Nephron progenitor cell (in vitro differentiated cells): ENCODE results near the gene NUP133.
A peak's percentile ranks its signal among the peaks of the same experiment; 100 is the strongest.

Source experiments
- DNase-seq: peaks from one replicate; pipeline ENCODE4 v3.0.0; 2021
- H3K27ac Mint-ChIP-seq: 2 replicates; pipeline ENCODE4 v1.8.0; 2021; ENCODE audit warnings: mild to moderate bottlenecking, moderate library complexity, mixed read lengths
- H3K27me3 Mint-ChIP-seq: 2 replicates; pipeline ENCODE4 v1.8.0; 2021; ENCODE audit warnings: mild to moderate bottlenecking, low read depth, mixed read lengths; ENCODE audit not compliant: poor library complexity
- H3K36me3 Mint-ChIP-seq: 2 replicates; pipeline ENCODE4 v1.8.0; 2021; ENCODE audit warnings: low read depth, mixed read lengths
- H3K4me1 Mint-ChIP-seq: 2 replicates; pipeline ENCODE4 v1.8.0; 2021; ENCODE audit warnings: mixed read lengths
- H3K4me3 Mint-ChIP-seq: 2 replicates; pipeline ENCODE4 v1.8.0; 2021; ENCODE audit warnings: mild to moderate bottlenecking, moderate library complexity, mixed read lengths
- H3K9me3 Mint-ChIP-seq: 2 replicates; pipeline ENCODE4 v1.8.0; 2021; ENCODE audit warnings: mild to moderate bottlenecking, moderate library complexity, mixed read lengths
- TF ChIP-seq, protein P1 (sequence below): fragments of 200-600 bp; sonication (generic); IDR thresholded peaks from 2 replicates; pipeline ENCODE4 v1.5.0; 2021; ENCODE audit warnings: antibody characterized with exemption

The NUP133 gene

DNA sequence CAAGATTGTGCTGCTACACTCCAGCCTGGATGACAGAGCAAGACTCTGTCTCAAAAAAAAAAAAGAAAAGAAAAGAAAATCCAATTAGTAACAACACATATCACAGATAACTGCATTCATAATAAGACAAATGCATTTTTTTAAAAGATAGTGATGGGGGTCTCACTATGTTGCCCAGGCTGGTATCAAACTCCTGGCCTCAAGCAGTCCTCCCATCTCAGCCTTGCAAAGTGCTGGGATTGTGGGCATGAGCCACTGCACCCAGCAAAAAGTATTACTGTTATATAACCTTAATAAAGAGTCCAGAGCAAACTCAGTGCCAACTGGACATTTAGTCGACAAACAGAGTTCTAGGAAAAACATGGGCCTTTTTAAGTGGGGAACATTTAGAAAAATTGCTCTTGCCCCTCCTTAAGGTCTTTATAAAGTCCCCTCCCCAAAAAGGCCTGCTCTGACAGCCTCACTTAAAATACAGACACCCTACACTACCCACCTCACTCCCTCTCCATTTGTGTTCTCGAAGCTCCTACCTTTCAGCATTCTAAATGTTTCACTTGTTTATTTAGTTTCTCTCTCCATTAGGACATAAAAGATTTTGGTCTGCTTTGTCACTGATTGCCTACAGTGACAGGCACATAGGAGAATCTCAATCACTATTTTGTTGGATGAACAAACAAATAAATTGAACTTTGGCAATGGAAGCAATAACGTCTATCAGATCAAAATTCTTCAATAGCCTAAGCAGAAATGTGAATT is 42.8 kb upstream of the NUP133 start:
- Mint-ChIP-seq H3K27ac (peak overlapping the region; percentile 9), H3K4me1 (peaks cover 45% of the 10 kb centered on the region)

GRCh38 chr1:229547542-229547941 is 39.4 kb upstream of the NUP133 start:
- TF ChIP-seq, protein P1, sequence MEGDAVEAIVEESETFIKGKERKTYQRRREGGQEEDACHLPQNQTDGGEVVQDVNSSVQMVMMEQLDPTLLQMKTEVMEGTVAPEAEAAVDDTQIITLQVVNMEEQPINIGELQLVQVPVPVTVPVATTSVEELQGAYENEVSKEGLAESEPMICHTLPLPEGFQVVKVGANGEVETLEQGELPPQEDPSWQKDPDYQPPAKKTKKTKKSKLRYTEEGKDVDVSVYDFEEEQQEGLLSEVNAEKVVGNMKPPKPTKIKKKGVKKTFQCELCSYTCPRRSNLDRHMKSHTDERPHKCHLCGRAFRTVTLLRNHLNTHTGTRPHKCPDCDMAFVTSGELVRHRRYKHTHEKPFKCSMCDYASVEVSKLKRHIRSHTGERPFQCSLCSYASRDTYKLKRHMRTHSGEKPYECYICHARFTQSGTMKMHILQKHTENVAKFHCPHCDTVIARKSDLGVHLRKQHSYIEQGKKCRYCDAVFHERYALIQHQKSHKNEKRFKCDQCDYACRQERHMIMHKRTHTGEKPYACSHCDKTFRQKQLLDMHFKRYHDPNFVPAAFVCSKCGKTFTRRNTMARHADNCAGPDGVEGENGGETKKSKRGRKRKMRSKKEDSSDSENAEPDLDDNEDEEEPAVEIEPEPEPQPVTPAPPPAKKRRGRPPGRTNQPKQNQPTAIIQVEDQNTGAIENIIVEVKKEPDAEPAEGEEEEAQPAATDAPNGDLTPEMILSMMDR, result no peak
- Mint-ChIP-seq H3K27ac (no peak overlapping the region), H3K36me3 (peaks cover 49% of the 10 kb centered on the region), H3K27me3 (no peaks in the 10 kb centered on the region), H3K4me1 (peaks cover 21% of the 10 kb centered on the region), H3K9me3 (no peaks in the 10 kb centered on the region), H3K4me3 (no peak overlapping the region)
- no peak for DNase-seq

More for the DNA sequence above, 42.8 kb upstream of the NUP133 start:
- Mint-ChIP-seq H3K9me3 (no peaks in the 10 kb centered on the region), H3K27me3 (peaks cover 4% of the 10 kb centered on the region), H3K36me3 (peaks cover 19% of the 10 kb centered on the region), H3K4me3 (no peak overlapping the region)
- TF ChIP-seq, protein P1, result no peak
- DNase-seq, result no peak

GRCh38 chr1:229544587-229544986 is 36.4 kb upstream of the NUP133 start:
- TF ChIP-seq, protein P1, result no peak
- Mint-ChIP-seq H3K4me1 (peaks cover 2% of the 10 kb centered on the region), H3K9me3 (no peaks in the 10 kb centered on the region), H3K4me3 (no peak overlapping the region), H3K27ac (no peak overlapping the region), H3K36me3 (peaks cover 66% of the 10 kb centered on the region), H3K27me3 (no peaks in the 10 kb centered on the region)
- DNase-seq, result no peak

DNA sequence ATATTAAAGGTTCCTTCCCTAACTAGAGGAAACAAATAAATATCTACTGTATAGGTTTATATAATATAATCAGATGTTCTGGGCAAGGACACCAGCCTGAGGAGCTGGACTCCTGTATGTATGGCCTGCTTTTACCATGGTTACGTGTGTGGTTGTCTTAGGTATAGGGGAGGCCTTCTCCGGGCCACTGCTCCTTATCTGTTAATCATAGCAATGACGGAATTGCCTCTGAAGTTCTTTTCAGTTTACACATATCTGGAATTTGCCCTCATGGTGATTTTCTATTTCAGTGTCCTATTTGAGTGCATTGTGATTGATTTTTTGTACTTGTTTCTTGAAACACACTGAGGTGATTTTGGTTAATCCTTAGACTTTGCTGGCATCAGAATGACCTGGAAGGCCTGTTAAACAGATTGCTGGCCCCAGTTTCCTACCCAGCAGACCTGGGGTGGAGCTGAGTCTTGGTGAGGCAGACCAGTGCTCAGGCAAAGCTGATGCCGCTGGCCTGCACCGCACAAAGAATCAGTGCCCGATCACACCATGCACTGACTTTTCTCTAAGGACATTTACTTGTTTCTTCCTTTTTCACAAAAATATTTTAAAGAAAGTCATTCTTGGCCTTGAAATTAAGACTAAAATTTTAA is 31.8 kb upstream of the NUP133 start:
- H3K27me3 Mint-ChIP-seq, result no peaks in the 10 kb centered on the region
- H3K4me3 Mint-ChIP-seq, result no peak overlapping the region
- H3K27ac Mint-ChIP-seq, result no peak overlapping the region
- no peaks in the 10 kb centered on the region for H3K4me1 Mint-ChIP-seq
- H3K9me3 Mint-ChIP-seq, result no peaks in the 10 kb centered on the region
- TF ChIP-seq, protein P1, result no peak
- DNase-seq, result no peak
- peaks cover 78% of the 10 kb centered on the region for H3K36me3 Mint-ChIP-seq

GRCh38 chr1:229538945-229539344 is 30.8 kb upstream of the NUP133 start:
- peaks cover 71% of the 10 kb centered on the region for H3K36me3 Mint-ChIP-seq
- no peak for DNase-seq
- peak overlapping the region; percentile 27 for H3K27ac Mint-ChIP-seq
- H3K4me1 Mint-ChIP-seq, result no peaks in the 10 kb centered on the region
- TF ChIP-seq, protein P1, result no peak
- no peaks in the 10 kb centered on the region for H3K27me3 Mint-ChIP-seq
- H3K4me3 Mint-ChIP-seq, result no peak overlapping the region
- no peaks in the 10 kb centered on the region for H3K9me3 Mint-ChIP-seq
